Hippocampal formation (tissue), 2 donors: Measurements from ENCODE around the gene EIPR1.

ENCODE experiments used
- DNase-seq, 2 donors: peaks; one replicate each; lab custom pipeline; 2025; lab: John Stamatoyannopoulos, UW

The EIPR1 gene

DNA sequence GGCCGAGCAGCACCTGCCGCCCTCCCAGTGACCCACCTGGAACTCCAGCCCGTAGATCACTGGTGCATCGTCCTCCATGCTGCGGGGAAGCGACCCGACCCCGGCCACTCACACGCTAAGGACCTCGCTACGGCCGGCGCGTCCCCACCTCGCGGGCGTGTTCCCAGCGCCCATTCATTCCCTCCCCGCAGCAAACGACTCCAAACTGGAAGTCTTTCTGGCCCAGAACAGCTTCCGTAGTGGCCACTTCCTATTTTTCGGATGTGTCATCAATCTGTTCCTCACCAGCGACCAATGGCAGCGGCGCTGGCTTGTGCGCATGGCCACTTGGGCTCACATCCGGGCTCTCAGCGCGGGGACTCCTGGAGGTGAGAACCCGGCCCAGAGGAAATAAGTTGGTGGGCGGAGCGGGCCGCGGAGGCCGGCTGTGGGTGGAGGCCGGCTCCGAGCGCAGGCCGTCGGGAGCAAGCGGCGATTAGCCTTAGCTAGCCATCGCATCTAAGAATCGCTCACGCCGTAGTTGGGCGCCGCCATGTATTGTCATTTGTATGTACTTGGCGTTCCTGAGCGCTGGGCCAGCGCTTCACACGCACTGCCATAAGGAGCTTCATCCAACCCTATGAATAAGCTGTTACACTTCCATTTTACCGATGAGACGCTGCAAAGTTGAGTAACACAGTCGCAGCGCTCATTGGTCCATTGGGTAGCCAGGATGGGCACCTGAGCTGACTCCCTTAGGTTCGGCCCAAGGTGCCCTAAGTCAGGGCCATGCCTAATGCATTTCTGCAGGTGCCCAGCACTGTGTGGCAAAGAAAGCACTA is at the start of gene EIPR1:
EIPR1 (minus strand) TSS at position 207 of the 821 bp plus-strand sequence; CDS start at position 78, 129 bp downstream.
- peak; percentile 90 to 98 for DNase-seq

DNA sequence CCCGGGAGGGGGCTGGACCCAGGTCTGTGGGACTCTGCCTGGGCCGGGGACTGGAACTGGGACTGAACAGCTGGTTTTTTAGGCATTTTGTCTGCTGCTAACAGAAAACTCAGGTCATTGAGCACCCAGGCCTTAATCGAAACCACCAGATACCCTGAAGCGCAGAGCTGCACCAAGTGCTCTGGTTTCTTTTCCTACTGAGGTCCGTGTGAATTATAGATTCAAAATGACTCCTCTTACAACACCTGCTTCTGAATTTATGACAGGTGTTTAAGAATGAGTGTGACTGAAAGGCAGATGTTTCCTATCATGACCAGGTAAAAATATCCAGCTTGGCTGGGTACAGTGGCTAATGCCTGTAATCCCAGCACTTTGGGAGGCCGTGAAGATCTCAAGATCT is 49.7 kb upstream of the EIPR1 start:
- DNase-seq, result no peak

GRCh38 chr2:3426615-3427014 is 49.0 kb upstream of the EIPR1 start:
- no peak for DNase-seq

DNA sequence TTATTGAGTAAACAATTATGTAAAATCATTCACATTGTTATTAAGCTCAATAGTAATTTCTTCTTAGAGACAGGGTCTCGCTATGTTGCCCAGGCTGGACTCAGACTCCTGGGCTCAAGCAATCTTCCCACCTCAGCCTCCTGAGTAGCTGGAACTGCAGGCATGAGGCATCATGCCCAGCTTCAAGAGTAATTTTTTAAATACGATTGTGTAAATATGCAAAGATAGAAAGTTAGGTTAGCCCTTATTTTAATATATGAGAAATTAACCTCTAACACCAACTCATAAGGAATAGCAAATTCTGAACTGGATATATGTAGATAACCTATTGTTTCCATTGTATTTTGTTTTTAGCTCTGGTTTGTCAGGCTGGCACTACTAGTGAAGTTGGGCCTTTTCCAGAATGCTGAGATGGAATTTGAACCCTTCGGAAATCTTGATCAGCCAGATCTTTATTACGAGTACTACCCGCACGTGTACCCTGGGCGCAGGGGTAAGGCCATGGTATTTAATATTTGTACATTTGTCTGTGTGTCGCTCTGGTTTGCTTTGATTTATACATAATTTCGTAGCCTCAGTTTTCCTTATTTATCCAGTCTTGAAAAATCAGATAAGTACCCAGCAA is 46.7 kb upstream of the EIPR1 start:
- no peak for DNase-seq

GRCh38 chr2:3423492-3424170 is 46.0 kb upstream of the EIPR1 start:
- peak in 1 of 2 donors; percentile 51 for DNase-seq

DNA sequence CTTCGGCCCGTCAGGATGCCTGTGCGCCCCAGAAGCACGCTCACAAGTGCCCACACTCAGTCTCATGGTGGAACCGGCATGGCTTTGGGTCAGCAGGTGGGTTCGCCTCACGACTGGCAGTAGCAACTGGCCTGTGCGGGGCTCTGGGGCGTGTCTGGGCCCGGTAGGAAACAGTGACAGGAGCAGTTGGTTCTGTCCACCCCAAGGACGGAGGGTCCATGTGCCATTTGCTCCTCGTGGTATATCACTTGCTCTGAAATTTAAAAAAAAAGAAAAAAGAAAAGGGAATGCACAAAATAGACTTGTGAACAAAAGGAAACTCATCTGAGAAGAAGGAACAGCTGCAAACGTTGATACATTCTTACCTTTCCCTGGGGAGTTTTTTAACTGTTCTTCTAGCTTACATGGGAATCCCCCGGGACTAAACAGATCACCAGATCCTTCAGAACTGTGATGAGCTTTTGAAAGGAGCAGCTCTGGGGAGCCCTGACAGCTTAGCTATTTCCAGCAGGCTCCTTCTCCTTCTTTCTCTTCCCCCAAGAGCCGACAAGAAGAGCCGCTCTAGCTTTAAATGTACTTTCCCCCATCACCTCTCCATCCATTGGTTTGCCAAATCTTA is 44.7 kb upstream of the EIPR1 start:
- DNase-seq, result no peak

- no peak for DNase-seq
Observed at GRCh38 chr2:3421580-3421979, 44.0 kb upstream of the EIPR1 start.

- DNase-seq, result no peak
Observed at GRCh38 chr2:3420769-3421397, 43.3 kb upstream of the EIPR1 start.

- no peak for DNase-seq
Observed at GRCh38 chr2:3420076-3420768, 42.6 kb upstream of the EIPR1 start.

- no peak for DNase-seq
Observed at GRCh38 chr2:3418766-3419404, 41.3 kb upstream of the EIPR1 start.

DNA sequence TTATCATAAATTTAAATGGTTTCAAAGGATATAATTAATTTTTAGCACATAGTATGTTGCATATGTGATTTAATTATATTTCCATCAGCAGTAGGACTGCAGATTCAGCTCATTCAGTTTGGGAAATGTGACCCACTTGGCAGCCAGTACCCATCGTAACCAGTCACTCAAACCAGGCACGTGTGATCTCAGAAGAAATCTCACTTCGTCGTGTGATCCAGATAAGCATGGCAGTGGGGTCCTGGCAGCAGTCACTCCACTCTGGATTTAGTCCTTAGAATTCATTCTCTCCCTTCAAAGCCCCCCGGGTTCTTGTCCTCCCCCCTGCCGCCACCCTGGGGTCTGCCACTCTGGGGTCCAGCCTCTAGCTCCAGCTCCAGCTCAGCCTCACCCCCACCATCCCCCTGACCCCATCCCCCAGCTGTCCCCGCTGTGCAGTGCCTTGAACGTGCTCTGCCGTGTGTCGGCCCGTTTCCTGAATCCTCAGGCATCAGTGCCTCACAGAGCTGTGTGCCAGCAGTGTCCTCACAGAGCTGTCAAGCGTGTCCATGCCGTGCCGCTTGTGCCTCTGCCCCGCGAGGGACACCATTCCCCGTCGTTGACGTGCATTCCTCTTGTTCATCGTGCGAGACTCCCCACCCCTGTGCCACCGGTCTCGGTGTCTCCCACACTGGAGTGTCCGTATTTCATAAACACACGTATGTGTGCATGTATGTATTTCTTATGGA is 36.7 kb upstream of the EIPR1 start:
- no peak for DNase-seq

DNA sequence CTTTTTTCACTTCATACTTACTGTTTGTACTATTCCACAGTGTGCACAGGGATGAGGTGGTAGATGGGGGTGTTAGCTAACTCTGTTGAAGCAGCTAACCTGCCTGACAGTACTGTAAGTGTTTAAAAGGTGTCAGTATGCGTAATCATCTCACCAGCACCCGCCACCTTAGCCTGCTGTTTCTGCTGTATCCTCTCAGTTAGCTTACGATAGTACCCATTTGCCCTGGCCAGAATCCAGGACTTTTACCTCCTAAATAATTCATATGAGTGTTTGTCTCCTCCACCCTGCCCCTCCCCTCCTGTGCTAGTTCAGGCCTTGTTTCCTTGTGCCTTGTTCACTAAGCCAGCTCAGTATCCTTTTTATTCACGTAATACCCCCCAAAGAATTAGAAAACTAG is 36.1 kb upstream of the EIPR1 start:
- no peak for DNase-seq

DNA sequence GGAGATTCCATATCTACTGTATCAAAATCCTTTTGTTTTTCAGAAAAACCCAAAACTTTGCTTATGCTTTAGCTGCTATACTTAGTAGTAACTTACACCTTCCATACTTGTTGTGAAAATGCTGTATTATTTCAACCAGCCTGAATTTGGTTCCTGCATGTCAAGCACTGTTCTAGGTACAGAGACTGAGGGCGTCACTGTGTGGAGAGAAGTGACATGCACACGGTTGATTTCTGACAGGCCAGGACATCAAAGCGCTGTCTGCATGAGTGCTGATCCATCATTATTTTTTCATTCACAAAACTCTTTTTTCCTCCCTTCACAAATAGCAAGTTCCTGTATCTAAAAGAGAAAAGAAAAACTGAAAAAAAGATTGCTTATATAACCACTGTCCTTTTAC is 33.5 kb upstream of the EIPR1 start:
- DNase-seq, result no peak

- DNase-seq, result no peak
Observed at GRCh38 chr2:3409627-3410170, 32.1 kb upstream of the EIPR1 start.

DNA sequence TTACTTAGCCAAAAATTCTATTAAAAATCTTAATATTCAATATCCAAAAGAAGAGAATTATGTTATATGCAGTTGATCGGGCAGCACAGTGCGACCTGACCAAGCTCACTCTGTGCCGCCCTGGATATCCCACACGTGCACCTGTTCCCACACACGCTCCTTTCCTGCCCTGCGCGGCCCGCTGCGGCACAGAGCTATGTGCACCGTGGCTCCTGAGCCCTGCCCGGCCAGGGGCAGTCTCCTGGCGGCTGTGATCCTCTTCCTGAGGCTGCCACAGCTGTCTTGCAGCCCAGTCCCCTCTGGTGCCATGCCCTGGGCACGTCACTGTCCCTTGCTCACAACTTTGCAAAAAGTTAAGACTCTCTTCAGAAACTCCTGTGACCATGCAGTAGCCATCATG is 31.2 kb upstream of the EIPR1 start:
- no peak for DNase-seq

DNA sequence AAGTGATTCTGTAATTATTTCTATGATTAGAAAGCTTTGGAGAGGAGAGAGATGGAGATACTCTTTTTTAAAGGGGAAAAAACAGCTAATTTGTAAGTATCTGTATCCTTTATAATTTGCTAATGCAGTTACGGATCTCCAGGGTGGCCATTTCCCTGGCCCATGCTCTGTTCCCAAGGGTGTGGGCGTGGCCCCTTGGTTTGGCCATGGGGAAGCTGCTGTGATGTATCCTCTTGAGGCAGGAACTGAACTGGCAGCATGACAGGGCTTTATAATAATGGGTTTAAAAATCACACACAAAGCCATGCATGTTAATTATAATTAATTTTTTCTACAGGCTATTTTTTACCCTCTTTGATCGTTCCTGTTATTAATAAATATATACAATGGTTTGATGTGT is 28.9 kb upstream of the EIPR1 start:
- DNase-seq, result no peak

GRCh38 chr2:3405876-3406275 is 28.3 kb upstream of the EIPR1 start:
- no peak for DNase-seq

GRCh38 chr2:3405307-3405706 is 27.7 kb upstream of the EIPR1 start:
- no peak for DNase-seq

GRCh38 chr2:3404349-3404894 is 26.8 kb upstream of the EIPR1 start:
- DNase-seq, result no peak
